ENCODE measurements around the gene SPTBN1.

SPTBN1 gene

DNA sequence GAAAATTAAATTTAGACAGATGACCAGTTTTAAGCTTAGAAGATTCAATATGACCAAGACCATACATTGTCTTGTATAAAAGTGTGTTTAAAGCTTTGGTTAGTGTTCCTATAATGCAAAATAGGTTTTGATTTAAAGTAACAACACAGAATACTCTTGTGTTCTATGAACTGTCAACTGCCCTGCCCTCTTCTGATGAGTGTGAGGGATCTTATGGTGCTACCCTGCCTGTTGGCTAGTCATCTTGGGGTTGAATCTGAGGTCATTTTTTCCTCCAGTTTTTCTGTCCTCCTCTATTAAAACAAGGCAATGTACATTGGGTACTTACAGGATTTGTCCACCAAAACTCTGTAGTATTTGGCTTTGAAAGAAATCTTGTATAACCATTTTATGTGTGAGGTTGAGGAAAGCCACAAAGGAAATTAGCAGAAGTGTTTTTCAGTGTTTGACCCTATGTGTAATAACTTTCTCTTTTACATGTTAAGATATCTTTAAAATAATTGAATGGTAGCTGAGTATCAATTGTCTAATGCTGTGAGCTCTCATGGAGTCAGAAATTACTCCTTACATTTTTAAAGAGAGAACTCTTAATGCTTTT lies 129.1 kb downstream of the SPTBN1 start:
- Histone ChIP-seq H3K9me3 (ENCODE audit: control insufficient read depth in 1 of 2, low read length in 2 of 2) (no peaks in the 10 kb centered on the region), H3K4me1 (ENCODE audit: control insufficient read depth in 1 of 2, insufficient read depth in 2 of 2, low read length in 2 of 2) (peaks cover 47 to 72% of the 10 kb centered on the region in 2 donors), H3K9ac (ENCODE audit: low read depth in 1 of 2, low read length in 2 of 2) (no peak overlapping the region), H3K4me3 (ENCODE audit: low read depth in 1 of 2, low read length in 2 of 2) (no peak overlapping the region), H3K27me3 (ENCODE audit: control insufficient read depth in 1 of 2, insufficient read depth in 2 of 2, low read length in 2 of 2) (no peaks in the 10 kb centered on the region), H3K36me3 (ENCODE audit: control insufficient read depth in 1 of 2, insufficient read depth in 2 of 2, low read length in 2 of 2) (no peaks in the 10 kb centered on the region), H3K27ac (ENCODE audit: low read depth, low read length) (no peak overlapping the region)

DNA sequence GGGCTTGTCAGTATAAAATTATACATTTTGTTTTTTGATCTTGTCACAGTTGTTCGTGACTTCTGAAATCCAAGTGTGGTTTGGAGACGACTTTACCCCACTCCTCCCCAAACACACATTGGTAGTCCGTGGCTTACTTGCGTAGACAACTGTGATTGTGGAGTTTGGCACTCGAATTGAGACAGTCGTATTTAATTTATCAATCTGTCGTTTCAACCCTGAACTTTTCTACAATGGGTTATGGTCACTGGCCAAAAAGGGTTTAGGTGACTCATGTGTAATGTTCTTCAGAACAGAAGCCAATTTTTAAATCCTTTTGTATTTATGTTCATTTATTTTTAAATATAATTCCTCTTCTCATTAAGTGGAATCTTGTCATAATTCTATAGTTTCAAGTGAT lies 129.9 kb downstream of the SPTBN1 start:
- no peaks in the 10 kb centered on the region for H3K36me3 ChIP-seq (ENCODE audit: control insufficient read depth in 1 of 2, insufficient read depth in 2 of 2, low read length in 2 of 2)
- H3K4me3 ChIP-seq (ENCODE audit: low read depth in 1 of 2, low read length in 2 of 2) = no peak overlapping the region
- peaks cover 49 to 75% of the 10 kb centered on the region in 2 donors for H3K4me1 ChIP-seq (ENCODE audit: control insufficient read depth in 1 of 2, insufficient read depth in 2 of 2, low read length in 2 of 2)
- H3K9me3 ChIP-seq (ENCODE audit: control insufficient read depth in 1 of 2, low read length in 2 of 2) = no peaks in the 10 kb centered on the region
- no peak overlapping the region for H3K9ac ChIP-seq (ENCODE audit: low read depth in 1 of 2, low read length in 2 of 2)
- H3K27ac ChIP-seq (ENCODE audit: low read depth, low read length) = no peak overlapping the region
- H3K27me3 ChIP-seq (ENCODE audit: control insufficient read depth in 1 of 2, insufficient read depth in 2 of 2, low read length in 2 of 2) = no peaks in the 10 kb centered on the region

DNA sequence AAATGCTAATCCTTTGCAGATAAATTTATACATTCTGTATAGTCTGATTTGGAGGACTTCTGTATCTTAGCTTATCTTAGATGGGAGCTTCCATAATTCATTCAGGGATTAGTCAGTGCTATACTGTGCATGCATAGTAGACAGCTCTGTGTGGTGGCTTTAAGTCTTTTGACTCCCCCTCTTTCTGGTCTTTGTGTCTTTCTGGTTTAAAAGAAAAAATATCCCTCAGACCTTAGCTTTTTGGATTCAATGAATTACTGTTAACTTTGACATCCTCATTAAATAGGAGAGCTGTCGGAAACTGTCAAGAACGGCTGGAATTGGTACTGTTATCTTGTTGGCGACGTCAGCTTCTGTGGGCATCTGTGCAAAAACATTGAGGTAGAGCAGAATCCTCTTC lies 130.4 kb downstream of the SPTBN1 start:
- Histone ChIP-seq H3K9me3 (ENCODE audit: control insufficient read depth in 1 of 2, low read length in 2 of 2) (no peaks in the 10 kb centered on the region), H3K27me3 (ENCODE audit: control insufficient read depth in 1 of 2, insufficient read depth in 2 of 2, low read length in 2 of 2) (no peaks in the 10 kb centered on the region), H3K27ac (ENCODE audit: low read depth, low read length) (no peak overlapping the region), H3K4me3 (ENCODE audit: low read depth in 1 of 2, low read length in 2 of 2) (no peak overlapping the region), H3K4me1 (ENCODE audit: control insufficient read depth in 1 of 2, insufficient read depth in 2 of 2, low read length in 2 of 2) (peaks cover 46 to 71% of the 10 kb centered on the region in 2 donors), H3K36me3 (ENCODE audit: control insufficient read depth in 1 of 2, insufficient read depth in 2 of 2, low read length in 2 of 2) (no peaks in the 10 kb centered on the region), H3K9ac (ENCODE audit: low read depth in 1 of 2, low read length in 2 of 2) (no peak overlapping the region)

DNA sequence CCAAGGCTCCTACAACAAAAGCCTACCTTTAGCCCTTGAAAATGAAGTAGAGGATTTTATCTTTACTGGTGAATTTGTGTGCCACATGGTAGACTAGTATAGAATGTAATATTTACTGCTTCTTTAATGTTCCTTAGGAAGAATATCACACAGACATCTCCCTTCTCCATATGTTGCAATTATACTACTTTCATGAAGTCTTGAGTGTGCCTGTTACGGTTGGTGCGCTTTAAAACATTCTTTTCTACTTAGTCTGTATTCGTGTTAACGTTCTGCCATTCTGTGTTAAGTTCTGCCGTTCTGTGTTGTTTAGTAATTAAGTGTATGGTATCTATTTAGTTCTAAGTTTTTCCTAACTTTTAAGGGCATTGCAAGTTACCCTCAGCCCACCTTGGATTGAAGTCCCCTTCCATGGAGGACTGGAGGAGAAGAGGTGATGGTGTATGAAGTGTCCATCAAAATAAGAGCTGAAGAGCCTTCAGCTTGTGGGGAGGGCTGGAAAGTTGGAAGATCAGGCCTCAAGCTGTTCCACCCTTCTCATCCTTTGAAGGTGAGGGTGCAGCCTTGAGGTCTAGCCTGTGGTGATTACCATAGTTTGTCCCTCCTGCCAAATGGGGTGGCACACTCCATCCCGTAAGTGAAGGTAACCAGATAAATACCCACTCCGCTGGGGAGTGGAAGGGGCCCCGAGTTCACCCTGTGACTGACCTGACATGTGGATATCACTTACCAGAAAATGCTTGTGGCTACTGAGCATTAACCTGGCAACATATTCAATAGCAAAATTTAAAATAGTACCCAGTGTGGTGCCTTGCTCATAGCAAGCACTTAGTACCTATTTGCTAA lies 131.3 kb downstream of the SPTBN1 start:
- H3K36me3 ChIP-seq (ENCODE audit: control insufficient read depth in 1 of 2, insufficient read depth in 2 of 2, low read length in 2 of 2) = no peaks in the 10 kb centered on the region
- H3K9ac ChIP-seq (ENCODE audit: low read depth in 1 of 2, low read length in 2 of 2) = no peak overlapping the region
- H3K4me3 ChIP-seq (ENCODE audit: low read depth in 1 of 2, low read length in 2 of 2) = no peak overlapping the region
- H3K27me3 ChIP-seq (ENCODE audit: control insufficient read depth in 1 of 2, insufficient read depth in 2 of 2, low read length in 2 of 2) = no peaks in the 10 kb centered on the region
- no peaks in the 10 kb centered on the region for H3K9me3 ChIP-seq (ENCODE audit: control insufficient read depth in 1 of 2, low read length in 2 of 2)
- H3K27ac ChIP-seq (ENCODE audit: low read depth, low read length) = no peak overlapping the region
- peaks cover 46 to 67% of the 10 kb centered on the region in 2 donors for H3K4me1 ChIP-seq (ENCODE audit: control insufficient read depth in 1 of 2, insufficient read depth in 2 of 2, low read length in 2 of 2)

GRCh38 chr2:54588244-54588899 lies 132.2 kb downstream of the SPTBN1 start:
- peaks cover 45 to 64% of the 10 kb centered on the region in 2 donors for H3K4me1 ChIP-seq (ENCODE audit: control insufficient read depth in 1 of 2, insufficient read depth in 2 of 2, low read length in 2 of 2)
- H3K27ac ChIP-seq (ENCODE audit: low read depth, low read length) = no peak overlapping the region
- no peak overlapping the region for H3K9ac ChIP-seq (ENCODE audit: low read depth in 1 of 2, low read length in 2 of 2)
- H3K9me3 ChIP-seq (ENCODE audit: control insufficient read depth in 1 of 2, low read length in 2 of 2) = no peaks in the 10 kb centered on the region
- H3K27me3 ChIP-seq (ENCODE audit: control insufficient read depth in 1 of 2, insufficient read depth in 2 of 2, low read length in 2 of 2) = no peaks in the 10 kb centered on the region
- H3K36me3 ChIP-seq (ENCODE audit: control insufficient read depth in 1 of 2, insufficient read depth in 2 of 2, low read length in 2 of 2) = no peaks in the 10 kb centered on the region
- no peak overlapping the region for H3K4me3 ChIP-seq (ENCODE audit: low read depth in 1 of 2, low read length in 2 of 2)

DNA sequence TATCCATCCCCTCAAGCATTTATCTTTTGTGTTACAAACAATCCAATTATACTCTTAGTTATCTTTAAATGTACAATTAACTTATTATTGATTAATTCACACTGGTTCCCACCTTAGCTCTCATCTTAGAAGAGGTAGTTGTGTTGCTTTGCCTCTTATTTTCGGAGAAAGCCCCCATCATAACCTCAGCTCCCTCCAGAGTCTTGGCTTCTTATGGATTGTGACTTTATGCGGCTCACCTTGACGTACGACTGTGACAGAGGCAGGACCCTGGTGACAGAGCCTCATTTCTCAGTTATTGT lies 132.9 kb downstream of the SPTBN1 start:
- Histone ChIP-seq H3K9me3 (ENCODE audit: control insufficient read depth in 1 of 2, low read length in 2 of 2) (no peaks in the 10 kb centered on the region), H3K27me3 (ENCODE audit: control insufficient read depth in 1 of 2, insufficient read depth in 2 of 2, low read length in 2 of 2) (no peaks in the 10 kb centered on the region), H3K4me3 (ENCODE audit: low read depth in 1 of 2, low read length in 2 of 2) (no peak overlapping the region), H3K9ac (ENCODE audit: low read depth in 1 of 2, low read length in 2 of 2) (no peak overlapping the region), H3K36me3 (ENCODE audit: control insufficient read depth in 1 of 2, insufficient read depth in 2 of 2, low read length in 2 of 2) (no peaks in the 10 kb centered on the region), H3K27ac (ENCODE audit: low read depth, low read length) (no peak overlapping the region), H3K4me1 (ENCODE audit: control insufficient read depth in 1 of 2, insufficient read depth in 2 of 2, low read length in 2 of 2) (peaks cover 43 to 59% of the 10 kb centered on the region in 2 donors)

DNA sequence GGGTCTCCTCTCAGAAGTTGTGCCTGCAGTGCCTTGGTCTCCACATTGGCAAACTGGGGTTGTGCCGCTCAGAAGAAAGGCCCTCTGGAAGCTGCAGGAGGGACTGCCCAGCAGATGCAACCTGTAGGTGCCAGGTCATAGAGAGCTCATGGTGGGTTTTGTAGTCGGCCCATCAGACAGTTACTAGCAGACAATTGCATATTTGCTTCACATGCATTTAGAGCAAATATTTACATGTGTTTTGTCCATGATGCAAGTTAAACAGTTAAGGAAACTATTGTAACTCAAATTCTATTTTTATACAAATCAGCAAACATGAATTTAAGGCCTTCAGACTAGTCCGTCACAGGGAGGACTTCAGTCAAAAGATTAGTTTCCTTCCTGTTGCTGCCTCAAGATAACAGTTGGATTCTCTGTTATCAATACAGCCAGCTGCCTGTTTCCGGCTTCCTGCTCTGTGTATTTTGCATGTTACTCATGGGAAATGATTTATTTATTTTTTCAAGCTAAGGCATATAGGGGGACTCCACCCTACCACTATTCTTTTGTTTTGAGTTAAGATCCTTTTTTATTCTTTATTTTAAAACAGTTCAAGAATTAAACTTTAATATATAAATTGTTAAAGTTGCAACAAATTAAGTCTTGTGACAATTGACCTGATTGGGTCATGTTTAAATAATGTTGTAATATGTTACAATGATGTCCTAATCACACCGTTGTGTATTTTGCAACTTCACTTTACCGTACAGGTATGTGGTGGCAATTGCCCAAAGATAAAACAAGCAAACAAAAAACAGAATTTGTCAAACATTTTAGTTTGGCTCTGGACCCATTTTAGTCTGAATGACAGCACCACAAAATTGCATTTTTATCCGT lies 133.5 kb downstream of the SPTBN1 start:
- H3K9me3 ChIP-seq (ENCODE audit: control insufficient read depth in 1 of 2, low read length in 2 of 2) = no peaks in the 10 kb centered on the region
- H3K4me1 ChIP-seq (ENCODE audit: control insufficient read depth in 1 of 2, insufficient read depth in 2 of 2, low read length in 2 of 2) = peaks cover 37 to 53% of the 10 kb centered on the region in 2 donors
- H3K27ac ChIP-seq (ENCODE audit: low read depth, low read length) = no peak overlapping the region
- H3K36me3 ChIP-seq (ENCODE audit: control insufficient read depth in 1 of 2, insufficient read depth in 2 of 2, low read length in 2 of 2) = no peaks in the 10 kb centered on the region
- no peak overlapping the region for H3K4me3 ChIP-seq (ENCODE audit: low read depth in 1 of 2, low read length in 2 of 2)
- H3K27me3 ChIP-seq (ENCODE audit: control insufficient read depth in 1 of 2, insufficient read depth in 2 of 2, low read length in 2 of 2) = no peaks in the 10 kb centered on the region
- no peak overlapping the region for H3K9ac ChIP-seq (ENCODE audit: low read depth in 1 of 2, low read length in 2 of 2)

DNA sequence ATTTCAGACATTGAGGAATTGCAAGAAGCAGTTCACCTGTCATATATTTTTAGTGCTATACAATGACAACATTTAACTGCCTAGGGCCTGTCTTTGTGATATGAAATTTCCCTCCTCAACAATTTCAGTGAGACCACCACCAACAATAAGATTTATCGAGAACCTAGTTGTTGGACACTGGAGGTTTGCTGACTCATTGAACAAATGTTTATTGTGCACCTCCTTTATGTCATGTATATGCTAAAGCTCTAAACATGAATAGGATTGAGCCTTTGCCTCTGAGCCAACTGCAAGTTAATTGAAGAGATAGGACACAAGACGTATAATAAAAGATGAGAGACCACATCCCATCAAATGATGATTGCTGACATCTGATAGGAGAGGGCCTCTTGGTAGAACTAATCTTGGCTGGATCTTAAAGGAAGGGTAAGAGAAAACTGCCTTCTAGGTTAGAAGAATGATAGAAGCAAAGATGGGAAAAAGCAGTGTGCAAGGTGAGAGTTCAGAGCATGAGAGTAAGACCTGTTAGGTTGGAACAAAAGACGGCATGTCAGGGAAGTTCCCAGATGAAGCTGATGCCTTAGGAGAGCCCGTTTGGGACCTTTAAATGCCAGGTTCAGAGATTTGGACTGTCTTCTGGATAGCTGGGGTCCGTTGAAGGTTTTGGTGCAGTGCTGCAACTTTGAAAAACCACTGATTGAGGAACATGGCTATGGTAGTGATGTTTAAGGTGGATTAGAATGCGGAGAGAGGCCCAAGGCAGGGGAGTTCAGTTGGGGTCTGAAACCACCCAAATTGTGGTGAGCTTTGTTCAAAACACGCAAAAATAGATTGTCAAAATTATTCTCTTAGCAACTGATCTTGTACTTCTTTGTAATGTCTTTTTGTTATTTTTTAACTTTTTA lies 134.3 kb downstream of the SPTBN1 start:
- Histone ChIP-seq H3K27me3 (ENCODE audit: control insufficient read depth in 1 of 2, insufficient read depth in 2 of 2, low read length in 2 of 2) (no peaks in the 10 kb centered on the region), H3K36me3 (ENCODE audit: control insufficient read depth in 1 of 2, insufficient read depth in 2 of 2, low read length in 2 of 2) (no peaks in the 10 kb centered on the region), H3K9me3 (ENCODE audit: control insufficient read depth in 1 of 2, low read length in 2 of 2) (no peaks in the 10 kb centered on the region), H3K4me3 (ENCODE audit: low read depth in 1 of 2, low read length in 2 of 2) (no peak overlapping the region), H3K27ac (ENCODE audit: low read depth, low read length) (no peak overlapping the region), H3K4me1 (ENCODE audit: control insufficient read depth in 1 of 2, insufficient read depth in 2 of 2, low read length in 2 of 2) (peaks cover 28 to 48% of the 10 kb centered on the region in 2 donors), H3K9ac (ENCODE audit: low read depth in 1 of 2, low read length in 2 of 2) (no peak overlapping the region)

DNA sequence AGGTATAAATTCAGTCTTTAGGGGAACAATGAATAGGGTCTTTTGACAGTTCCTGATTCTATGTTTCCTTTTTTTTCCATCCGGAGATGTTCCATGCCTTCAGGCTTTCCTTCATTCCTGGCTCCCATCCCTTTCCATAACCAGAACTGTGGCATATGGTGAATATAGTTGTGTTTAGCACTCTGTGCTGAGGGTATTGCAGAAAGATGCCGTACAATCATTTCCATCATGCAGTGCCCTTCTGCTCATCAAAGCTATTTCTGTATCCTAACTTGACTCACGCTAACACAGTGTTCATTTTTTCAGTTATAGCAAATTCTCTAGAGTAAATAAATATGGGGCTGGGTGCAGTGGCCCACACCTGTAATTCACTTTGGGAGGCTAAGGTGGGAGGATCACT lies 135.4 kb downstream of the SPTBN1 start:
- H3K4me3 ChIP-seq (ENCODE audit: low read depth in 1 of 2, low read length in 2 of 2) = no peak overlapping the region
- H3K9me3 ChIP-seq (ENCODE audit: control insufficient read depth in 1 of 2, low read length in 2 of 2) = no peaks in the 10 kb centered on the region
- no peak overlapping the region for H3K27ac ChIP-seq (ENCODE audit: low read depth, low read length)
- no peaks in the 10 kb centered on the region for H3K36me3 ChIP-seq (ENCODE audit: control insufficient read depth in 1 of 2, insufficient read depth in 2 of 2, low read length in 2 of 2)
- no peak overlapping the region for H3K9ac ChIP-seq (ENCODE audit: low read depth in 1 of 2, low read length in 2 of 2)
- H3K4me1 ChIP-seq (ENCODE audit: control insufficient read depth in 1 of 2, insufficient read depth in 2 of 2, low read length in 2 of 2) = peaks cover 35 to 52% of the 10 kb centered on the region in 2 donors
- no peaks in the 10 kb centered on the region for H3K27me3 ChIP-seq (ENCODE audit: control insufficient read depth in 1 of 2, insufficient read depth in 2 of 2, low read length in 2 of 2)

All from duodenal mucosa (tissue), 2 donors.